Gastrocnemius medialis (tissue), 4 donors: ENCODE measurements around the gene ESRRG. TPM values are rescaled to one million over a fixed set of nuclear protein-coding genes. Genes with fewer than 3 reads are reported as not detected.

ENCODE experiments used
- ATAC-seq, 2 donors: fragments of 150-250 bp; one replicate each; pipeline ENCODE4 v1.9.1; 2016
- DNase-seq, 2 donors: peaks; one replicate each; pipeline ENCODE4 v3.0.0-alpha.2; 2019
- H3K27ac ChIP-seq, 4 donors: fragments of 200-600 bp; sonication (generic); 1 replicate in 1 of 4; 2 replicates in 3 of 4; pipeline ENCODE4 v1.5.1; 2016 to 2018; ENCODE audit warnings: mild to moderate bottlenecking in 2 of 4, moderate library complexity in 1 of 4
- H3K27me3 ChIP-seq, 3 donors: fragments of 200-600 bp; sonication (generic) in 2 of 3; 1 replicate in 1 of 3; 2 replicates in 2 of 3; pipeline versions ENCODE4 v1.5.1 to v1.6.0; 2016 to 2019; ENCODE audit warnings: mild to moderate bottlenecking in 1 of 3, moderate library complexity in 1 of 3
- H3K36me3 ChIP-seq, 2 donors: fragments of 200-600 bp; sonication (generic) in 1 of 2; one replicate each; pipeline ENCODE4 v1.5.1; 2017 to 2018
- H3K4me1 ChIP-seq, 2 donors: fragments of 200-600 bp; sonication (generic) in 1 of 2; one replicate each; pipeline ENCODE4 v1.5.1; 2016 to 2017; ENCODE audit warnings: mild to moderate bottlenecking in 2 of 2
- H3K4me3 ChIP-seq, 4 donors: fragments of 200-600 bp; sonication (generic) in 3 of 4; 1 replicate in 1 of 4; 2 replicates in 3 of 4; pipeline ENCODE4 v1.5.1; 2016 to 2019; ENCODE audit warnings: mild to moderate bottlenecking in 2 of 4
- H3K9me3 ChIP-seq, 3 donors: fragments of 200-600 bp; sonication (generic) in 2 of 3; 1 replicate in 1 of 3; 2 replicates in 2 of 3; pipeline ENCODE4 v1.5.1; 2016 to 2019
- POLR2A ChIP-seq, 2 donors: fragments of 450-650 bp; IDR thresholded peaks; one replicate each; pipeline ENCODE4 v1.6.1; 2017; ENCODE audit warnings: antibody characterized with exemption in 2 of 2, mild to moderate bottlenecking in 2 of 2, moderate library complexity in 2 of 2
- in situ Hi-C, 4 donors: fragments of 200-750 bp; cut with MboI; loops; one replicate each; pipeline versions ENCODE4 v1.15.0 to v1.8.0; 2017; ENCODE audit warnings: low sequenced_read_pairs in 4 of 4
- intact Hi-C: fragments of 100-400 bp; cut with DNase I; formaldehyde crosslinking; loops from one replicate; pipeline ENCODE4 v1.15.1; 2023; ENCODE audit warnings: low total_unique reads
- total RNA-seq, 4 donors: library from RNA; depleted of rRNA; stranded (reverse); fragments of >200 nt; gene quantifications; one replicate each; pipeline versions ENCODE4 v1.1.0 to v1.2.3, GENCODE V29; 2016
- TF ChIP-seq, protein P1 (sequence below), 5 experiments: fragments of 450-650 bp in 3 of 5; fragments of 200-600 bp in 2 of 5; sonication (generic) in 2 of 5; IDR thresholded peaks in 4 of 5; conservative IDR thresholded peaks in 1 of 5; 1 replicate in 4 of 5; 2 replicates in 1 of 5; pipeline ENCODE4 v1.5.1; 2016 to 2019; ENCODE audit warnings: antibody characterized with exemption in 5 of 5, mild to moderate bottlenecking in 3 of 5, moderate library complexity in 3 of 5

Gene ESRRG
- total RNA-seq, 4 donors from 2014 or later = 1.8 to 18.7 (median 2.4) TPM

DNA sequence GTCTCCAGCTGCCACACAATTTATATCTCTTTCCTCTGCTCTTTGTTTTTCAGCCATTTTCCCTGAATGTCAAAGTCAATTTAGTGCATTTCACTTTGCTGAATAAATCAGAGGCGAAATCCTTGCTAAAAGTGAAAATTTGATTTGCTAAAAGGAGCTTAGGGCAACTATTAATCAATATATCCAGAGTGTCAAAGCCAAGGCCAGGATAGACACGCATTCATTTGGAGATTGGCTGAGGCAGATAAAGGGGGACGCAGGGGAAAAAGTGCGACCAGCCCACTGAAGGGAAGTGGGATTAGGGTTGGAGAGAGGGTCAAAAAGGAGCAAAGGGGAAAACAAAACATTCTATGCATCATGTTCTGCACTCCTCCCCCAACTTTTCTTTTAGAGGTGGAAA is 167.6 kb downstream of the ESRRG start:
- Histone ChIP-seq H3K36me3 (no peaks in the 10 kb centered on the region), H3K27me3 (no peaks in the 10 kb centered on the region), H3K27ac (no peak overlapping the region), H3K9me3 (no peaks in the 10 kb centered on the region), H3K4me3 (no peak overlapping the region), H3K4me1 (no peaks in the 10 kb centered on the region)
- DNase-seq (no peak), ATAC-seq (no peak)
- intact Hi-C loops (no loop called here), in situ Hi-C loops (no loop called here)
- TF ChIP-seq, protein P1, sequence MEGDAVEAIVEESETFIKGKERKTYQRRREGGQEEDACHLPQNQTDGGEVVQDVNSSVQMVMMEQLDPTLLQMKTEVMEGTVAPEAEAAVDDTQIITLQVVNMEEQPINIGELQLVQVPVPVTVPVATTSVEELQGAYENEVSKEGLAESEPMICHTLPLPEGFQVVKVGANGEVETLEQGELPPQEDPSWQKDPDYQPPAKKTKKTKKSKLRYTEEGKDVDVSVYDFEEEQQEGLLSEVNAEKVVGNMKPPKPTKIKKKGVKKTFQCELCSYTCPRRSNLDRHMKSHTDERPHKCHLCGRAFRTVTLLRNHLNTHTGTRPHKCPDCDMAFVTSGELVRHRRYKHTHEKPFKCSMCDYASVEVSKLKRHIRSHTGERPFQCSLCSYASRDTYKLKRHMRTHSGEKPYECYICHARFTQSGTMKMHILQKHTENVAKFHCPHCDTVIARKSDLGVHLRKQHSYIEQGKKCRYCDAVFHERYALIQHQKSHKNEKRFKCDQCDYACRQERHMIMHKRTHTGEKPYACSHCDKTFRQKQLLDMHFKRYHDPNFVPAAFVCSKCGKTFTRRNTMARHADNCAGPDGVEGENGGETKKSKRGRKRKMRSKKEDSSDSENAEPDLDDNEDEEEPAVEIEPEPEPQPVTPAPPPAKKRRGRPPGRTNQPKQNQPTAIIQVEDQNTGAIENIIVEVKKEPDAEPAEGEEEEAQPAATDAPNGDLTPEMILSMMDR (IDR thresholded peaks at IDR 0.05 in 4 of 5, conservative IDR thresholded peaks at IDR 0.05 in 1 of 5) = no peak
- TF ChIP-seq POLR2A (IDR thresholded peaks at IDR 0.05) = no peak

DNA sequence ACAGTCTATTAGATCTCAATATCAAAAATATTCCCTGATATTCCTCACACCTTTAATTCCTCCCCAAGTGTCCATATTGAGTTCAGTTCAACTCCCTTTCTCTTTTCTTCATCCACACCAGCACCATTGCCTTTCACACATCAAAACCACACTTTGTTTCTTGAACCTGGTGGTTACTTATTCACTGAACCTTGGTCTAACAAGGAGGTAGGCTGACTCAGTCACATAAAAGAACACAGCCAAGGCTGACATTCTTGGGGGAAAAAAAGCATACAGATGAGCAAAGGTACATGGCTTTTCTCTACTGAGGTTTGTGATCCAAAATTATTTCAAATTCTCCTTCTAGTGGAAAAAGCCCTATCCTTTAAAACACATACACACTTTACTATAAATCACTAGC is 168.3 kb downstream of the ESRRG start:
- Histone ChIP-seq H3K27me3 (no peaks in the 10 kb centered on the region), H3K4me3 (no peak overlapping the region), H3K36me3 (no peaks in the 10 kb centered on the region), H3K9me3 (no peaks in the 10 kb centered on the region), H3K27ac (no peak overlapping the region), H3K4me1 (no peaks in the 10 kb centered on the region)
- no peak for TF ChIP-seq POLR2A (IDR thresholded peaks at IDR 0.05)
- TF ChIP-seq, protein P1 (IDR thresholded peaks at IDR 0.05 in 4 of 5, conservative IDR thresholded peaks at IDR 0.05 in 1 of 5) = no peak
- intact Hi-C loops (no loop called here), in situ Hi-C loops (no loop called here)
- ATAC-seq (no peak), DNase-seq (no peak)

DNA sequence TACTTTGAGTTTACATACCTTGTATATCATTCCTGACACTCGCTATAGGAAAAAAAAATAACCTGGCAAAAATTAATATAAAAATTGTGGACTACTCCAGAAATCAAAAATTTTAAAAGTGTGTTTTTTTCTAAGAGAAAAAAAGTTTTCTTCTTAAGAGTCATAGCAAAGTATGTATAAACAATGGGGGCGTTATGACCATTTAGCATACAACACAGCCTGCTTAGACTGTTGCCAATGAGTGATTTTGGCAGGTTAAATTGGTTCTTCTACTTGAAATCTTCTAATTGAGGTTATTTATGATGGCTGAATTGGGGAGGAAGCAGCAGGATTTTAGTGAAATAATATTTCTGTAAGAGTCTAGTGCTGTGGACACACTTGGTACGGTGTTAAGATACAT is 169.5 kb downstream of the ESRRG start:
- H3K27ac ChIP-seq = no peak overlapping the region
- intact Hi-C loops (no loop called here), in situ Hi-C loops (no loop called here)
- no peak for TF ChIP-seq POLR2A (IDR thresholded peaks at IDR 0.05)
- TF ChIP-seq, protein P1 (IDR thresholded peaks at IDR 0.05 in 4 of 5, conservative IDR thresholded peaks at IDR 0.05 in 1 of 5) = no peak
- no peak for DNase-seq
- no peaks in the 10 kb centered on the region for H3K36me3 ChIP-seq
- no peaks in the 10 kb centered on the region for H3K4me1 ChIP-seq
- ATAC-seq = no peak
- H3K9me3 ChIP-seq = no peaks in the 10 kb centered on the region
- H3K27me3 ChIP-seq = no peaks in the 10 kb centered on the region
- no peak overlapping the region for H3K4me3 ChIP-seq

DNA sequence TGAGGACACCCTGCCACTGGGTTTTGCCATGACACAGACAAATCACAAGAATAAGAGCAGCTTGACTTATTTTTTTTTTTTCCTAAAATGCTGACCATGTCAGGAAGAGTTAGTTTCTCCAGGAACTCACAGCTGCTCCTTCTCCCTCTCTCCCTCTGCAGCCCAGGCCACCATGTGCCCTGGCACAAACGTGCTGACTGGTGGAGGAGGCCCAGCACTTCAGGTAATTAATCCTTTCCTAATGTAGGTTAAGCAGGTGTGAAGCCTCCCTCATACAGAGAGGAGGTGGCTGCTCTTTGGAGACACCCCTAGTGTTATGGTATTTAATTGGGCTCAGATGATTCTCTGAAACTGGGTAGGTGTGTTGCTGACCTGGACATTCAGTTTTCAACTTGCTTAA is 170.2 kb downstream of the ESRRG start:
- DNase-seq (no peak), ATAC-seq (no peak)
- H3K36me3 ChIP-seq = no peaks in the 10 kb centered on the region
- in situ Hi-C loops = no loop called here
- H3K27me3 ChIP-seq = no peaks in the 10 kb centered on the region
- no peak overlapping the region for H3K4me3 ChIP-seq
- H3K9me3 ChIP-seq = no peaks in the 10 kb centered on the region
- TF ChIP-seq POLR2A (IDR thresholded peaks at IDR 0.05) = no peak
- TF ChIP-seq, protein P1 (IDR thresholded peaks at IDR 0.05 in 4 of 5, conservative IDR thresholded peaks at IDR 0.05 in 1 of 5) = no peak
- H3K4me1 ChIP-seq = no peaks in the 10 kb centered on the region
- intact Hi-C loops = no loop called here
- H3K27ac ChIP-seq = no peak overlapping the region

DNA sequence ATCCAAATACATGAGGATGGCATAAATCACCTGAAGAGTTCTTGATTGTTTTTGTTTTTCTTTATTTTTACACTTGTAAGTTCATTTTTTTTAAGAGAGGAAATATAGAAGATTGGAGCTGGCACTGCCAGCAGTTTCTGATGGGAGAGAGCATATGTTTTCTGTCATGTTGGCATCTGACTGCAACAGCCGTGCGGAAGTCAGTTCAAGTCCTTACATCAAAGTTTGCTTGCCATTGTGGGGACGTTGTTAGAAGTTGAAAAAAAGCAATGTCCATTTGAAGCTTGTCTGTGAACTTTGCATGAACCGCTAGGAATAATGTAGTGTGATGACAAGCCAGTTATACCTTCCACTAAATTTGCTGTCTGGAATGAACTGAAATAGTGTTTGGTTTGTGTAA is 173.4 kb downstream of the ESRRG start:
- ATAC-seq = no peak
- in situ Hi-C loops = no loop called here
- Histone ChIP-seq H3K4me3 (no peak overlapping the region), H3K9me3 (no peaks in the 10 kb centered on the region), H3K27ac (no peak overlapping the region), H3K27me3 (no peaks in the 10 kb centered on the region), H3K36me3 (no peaks in the 10 kb centered on the region), H3K4me1 (no peaks in the 10 kb centered on the region)
- intact Hi-C loops = no loop called here
- TF ChIP-seq, protein P1 (IDR thresholded peaks at IDR 0.05 in 4 of 5, conservative IDR thresholded peaks at IDR 0.05 in 1 of 5) = no peak
- no peak for TF ChIP-seq POLR2A (IDR thresholded peaks at IDR 0.05)
- DNase-seq = no peak
